GM19043 (cell line): Measurements from ENCODE around the gene GPR149.

Experiments used
- ATAC-seq: cut with Tn5 transposase; IDR thresholded peaks from one replicate; pipeline ENCODE4 v1.9.1; 2021; ENCODE audit warnings: low read depth; ENCODE audit not compliant: unreplicated experiment

GPR149 gene

GRCh38 chr3:154345422-154346122 is 84.4 kb downstream of the GPR149 start:
- no peak for ATAC-seq

GRCh38 chr3:154338570-154338969 is 91.4 kb downstream of the GPR149 start:
- ATAC-seq: no peak

- no peak for ATAC-seq
Measured at GRCh38 chr3:154338008-154338407, 92.0 kb downstream of the GPR149 start.

- ATAC-seq: no peak
Measured at GRCh38 chr3:154334973-154335420, 95.0 kb downstream of the GPR149 start.

GRCh38 chr3:154327871-154328270 is 102.1 kb downstream of the GPR149 start:
- ATAC-seq: no peak

GRCh38 chr3:154324919-154325318 is 105.1 kb downstream of the GPR149 start:
- ATAC-seq: no peak

GRCh38 chr3:154323891-154324738 is 105.9 kb downstream of the GPR149 start, which contains the start of gene DHX36:
TSS of gene DHX36 (minus strand) at chr3:154324487. CDS start at chr3:154324416, 71 bp downstream.
- peak; percentile 92 for ATAC-seq

- ATAC-seq: no peak
Measured at GRCh38 chr3:154316974-154317767, 112.8 kb downstream of the GPR149 start.

- ATAC-seq: no peak
Measured at GRCh38 chr3:154314152-154314551, 115.8 kb downstream of the GPR149 start.

GRCh38 chr3:154310840-154311239 is 119.2 kb downstream of the GPR149 start:
- no peak for ATAC-seq

GRCh38 chr3:154307363-154307762 is 122.6 kb downstream of the GPR149 start:
- no peak for ATAC-seq

- ATAC-seq: peak; percentile 59
Measured at GRCh38 chr3:154304936-154305335, 125.1 kb downstream of the GPR149 start.

- ATAC-seq: no peak
Measured at GRCh38 chr3:154304116-154304786, 125.7 kb downstream of the GPR149 start.

GRCh38 chr3:154301561-154301960 is 128.4 kb downstream of the GPR149 start:
- ATAC-seq: no peak

- no peak for ATAC-seq
Measured at GRCh38 chr3:154294016-154294415, 136.0 kb downstream of the GPR149 start.

GRCh38 chr3:154290187-154290586 is 139.8 kb downstream of the GPR149 start:
- ATAC-seq: no peak
